Stimulated activated CD4-positive, alpha-beta T cell treated with anti-CD3 and anti-CD28 coated beads, TNF-alpha, amount 100 ng/mL, for 4 hours (primary cell): ENCODE results near the gene APBA2.

Experiments
- DNase-seq, 3 experiments: peaks; one replicate each; pipeline ENCODE4 v3.0.0-alpha.2; 2020; ENCODE audit warnings: low read depth in 3 of 3

APBA2 gene

GRCh38 chr15:28956491-28956890 lies 70.7 kb downstream of the APBA2 start:
- DNase-seq: no peak

GRCh38 chr15:28957606-28958498 lies 72.1 kb downstream of the APBA2 start:
- no peak for DNase-seq

- no peak for DNase-seq
These were observed 73.6 kb downstream of the APBA2 start for GRCh38 chr15:28959326-28959725.

GRCh38 chr15:28960979-28961378 lies 75.2 kb downstream of the APBA2 start:
- no peak for DNase-seq

GRCh38 chr15:28961391-28961790 lies 75.6 kb downstream of the APBA2 start:
- DNase-seq: no peak

- no peak for DNase-seq
These were observed 77.3 kb downstream of the APBA2 start for GRCh38 chr15:28962851-28963710.

GRCh38 chr15:28963711-28964081 lies 77.9 kb downstream of the APBA2 start:
- DNase-seq: no peak

GRCh38 chr15:28964098-28964497 lies 78.3 kb downstream of the APBA2 start:
- no peak for DNase-seq

GRCh38 chr15:28967066-28967465 lies 81.3 kb downstream of the APBA2 start:
- DNase-seq: no peak

GRCh38 chr15:28967990-28968389 lies 82.2 kb downstream of the APBA2 start:
- DNase-seq: no peak

GRCh38 chr15:28969511-28970085 lies 83.8 kb downstream of the APBA2 start:
- no peak for DNase-seq

GRCh38 chr15:28974142-28974541 lies 88.4 kb downstream of the APBA2 start:
- DNase-seq: no peak

GRCh38 chr15:28975766-28976179 lies 90.0 kb downstream of the APBA2 start:
- peak; percentile 23 to 58 (median 24) for DNase-seq

GRCh38 chr15:28977377-28978010 lies 91.7 kb downstream of the APBA2 start:
- DNase-seq: no peak

GRCh38 chr15:28978011-28978378 lies 92.2 kb downstream of the APBA2 start:
- DNase-seq: no peak

GRCh38 chr15:28978661-28979060 lies 92.9 kb downstream of the APBA2 start:
- no peak for DNase-seq

GRCh38 chr15:28979208-28979841 lies 93.6 kb downstream of the APBA2 start:
- no peak for DNase-seq

GRCh38 chr15:28980709-28981350 lies 95.1 kb downstream of the APBA2 start:
- DNase-seq: no peak

- DNase-seq: no peak
These were observed 95.6 kb downstream of the APBA2 start for GRCh38 chr15:28981351-28981720.

GRCh38 chr15:28981921-28982320 lies 96.1 kb downstream of the APBA2 start:
- no peak for DNase-seq

GRCh38 chr15:28982886-28983285 lies 97.1 kb downstream of the APBA2 start:
- no peak for DNase-seq
